NCI-H345 treated with DMSO at 0.1 percent for 48 hours (cell line): ENCODE results near the gene FAM83C.
"Not testable (repeated sequence)": the region's sequence is repeated elsewhere in the genome, so short reads cannot be mapped to it uniquely, and the experiment has no call there.

ENCODE experiments used
- DNase-seq: peaks from one replicate; lab custom pipeline; 2025; ENCODE audit not compliant: unreplicated experiment; lab: John Stamatoyannopoulos, UW

The FAM83C gene

DNA sequence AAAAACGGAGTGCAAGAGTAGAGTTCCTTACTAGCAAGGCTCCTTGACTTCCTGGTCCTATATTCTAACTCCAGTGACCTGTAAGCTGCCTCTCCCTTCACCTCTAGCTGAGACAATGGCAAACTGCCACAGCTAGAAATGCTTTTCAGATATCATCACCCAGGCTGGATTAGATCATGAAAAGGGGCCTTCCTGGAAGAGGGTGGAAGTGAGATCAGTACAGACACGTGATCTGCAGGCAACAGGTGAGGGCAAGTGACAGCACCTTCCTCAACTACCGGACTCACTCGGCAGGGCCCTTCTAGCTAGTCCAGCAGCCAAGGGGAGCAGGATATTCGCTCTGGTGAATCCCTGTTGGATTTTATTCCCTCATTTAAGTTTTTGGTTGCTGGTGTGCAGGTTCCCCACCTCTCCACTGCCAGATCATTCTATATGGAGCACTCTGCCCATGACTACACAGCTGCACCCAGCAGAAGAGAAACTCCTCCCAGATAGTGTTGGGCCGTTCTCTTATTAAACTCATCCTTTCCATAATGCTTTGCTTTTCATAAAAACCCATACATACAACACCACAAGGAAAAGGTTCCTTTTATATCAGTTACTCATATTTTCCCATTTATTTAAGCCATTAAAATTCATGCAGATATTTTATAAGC is 26.4 kb upstream of the FAM83C start:
- no peak for DNase-seq

DNA sequence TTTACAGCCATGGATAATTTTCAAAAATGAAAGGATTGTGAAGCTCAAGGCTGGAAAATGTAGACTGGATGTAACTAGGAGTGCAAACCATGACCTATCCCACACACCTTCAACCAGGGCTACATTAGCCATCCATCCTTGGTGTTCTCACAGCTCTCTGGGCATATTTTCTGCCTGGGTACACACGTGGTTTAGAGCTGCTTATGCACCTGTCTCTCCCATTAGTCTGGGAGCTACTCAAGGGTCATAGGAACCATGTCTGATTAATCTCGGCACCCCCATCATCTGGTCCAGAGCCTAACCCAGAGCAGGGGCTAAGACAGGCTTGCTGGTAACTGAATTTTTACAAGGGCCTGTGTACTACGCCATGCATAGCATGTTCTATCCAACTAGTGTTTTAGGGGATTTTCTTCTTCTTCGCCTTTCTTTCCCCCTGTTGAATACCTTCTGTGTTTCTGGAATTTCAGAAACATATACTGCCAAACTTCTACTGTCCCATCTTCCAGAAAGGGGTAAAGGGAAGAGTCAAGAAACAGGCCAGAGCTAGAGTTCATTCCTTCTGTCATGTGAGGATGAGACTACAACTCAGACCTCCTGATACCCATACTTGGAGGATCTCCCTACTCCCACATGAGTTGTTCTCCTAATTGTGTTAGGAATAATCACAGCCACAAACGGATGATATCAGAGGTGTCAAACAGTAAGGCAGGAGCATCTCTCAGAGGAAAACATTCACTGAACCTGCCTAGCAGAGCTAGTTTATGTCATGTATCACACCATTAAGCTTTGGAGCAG is 25.4 kb upstream of the FAM83C start:
- DNase-seq, result no peak

DNA sequence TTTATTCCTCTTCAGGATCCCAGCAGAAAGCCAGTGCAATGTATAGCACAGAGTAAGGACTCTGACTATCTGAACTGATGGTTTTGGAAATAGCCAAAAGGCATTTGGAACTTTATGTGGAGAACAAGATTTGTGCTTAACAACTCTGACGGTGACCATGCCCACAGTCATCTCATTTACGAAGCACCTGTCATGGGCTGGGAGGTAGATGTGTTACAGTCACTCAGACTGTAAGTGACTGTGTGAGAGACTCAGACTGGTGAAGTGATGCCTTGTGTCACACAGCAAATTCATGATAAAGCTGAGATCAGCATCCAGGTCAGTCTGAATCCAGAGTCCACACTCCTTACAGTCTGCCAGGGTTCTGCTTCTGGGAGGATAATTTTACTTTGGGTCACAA is 23.9 kb upstream of the FAM83C start:
- DNase-seq, result no peak

DNA sequence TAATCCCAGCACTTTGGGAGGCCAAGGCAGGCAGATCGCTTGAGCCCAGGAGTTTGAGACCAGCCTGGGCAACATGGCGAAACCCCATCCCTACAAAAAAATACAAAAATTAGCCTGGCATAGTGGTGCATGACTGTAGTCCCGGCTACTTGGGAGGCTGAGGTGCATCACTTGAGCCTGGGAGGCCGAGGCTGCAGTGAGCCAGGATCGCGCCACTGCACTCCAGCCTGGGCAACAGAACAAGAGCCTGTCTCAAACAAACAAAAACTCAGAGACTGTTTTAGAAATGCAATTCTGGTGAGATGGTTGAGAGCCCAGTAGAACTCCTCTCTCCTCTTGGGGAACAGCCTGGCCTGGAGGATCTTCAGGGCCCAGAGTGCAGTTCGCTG is 23.4 kb upstream of the FAM83C start:
- DNase-seq, result not testable (repeated sequence)

DNA sequence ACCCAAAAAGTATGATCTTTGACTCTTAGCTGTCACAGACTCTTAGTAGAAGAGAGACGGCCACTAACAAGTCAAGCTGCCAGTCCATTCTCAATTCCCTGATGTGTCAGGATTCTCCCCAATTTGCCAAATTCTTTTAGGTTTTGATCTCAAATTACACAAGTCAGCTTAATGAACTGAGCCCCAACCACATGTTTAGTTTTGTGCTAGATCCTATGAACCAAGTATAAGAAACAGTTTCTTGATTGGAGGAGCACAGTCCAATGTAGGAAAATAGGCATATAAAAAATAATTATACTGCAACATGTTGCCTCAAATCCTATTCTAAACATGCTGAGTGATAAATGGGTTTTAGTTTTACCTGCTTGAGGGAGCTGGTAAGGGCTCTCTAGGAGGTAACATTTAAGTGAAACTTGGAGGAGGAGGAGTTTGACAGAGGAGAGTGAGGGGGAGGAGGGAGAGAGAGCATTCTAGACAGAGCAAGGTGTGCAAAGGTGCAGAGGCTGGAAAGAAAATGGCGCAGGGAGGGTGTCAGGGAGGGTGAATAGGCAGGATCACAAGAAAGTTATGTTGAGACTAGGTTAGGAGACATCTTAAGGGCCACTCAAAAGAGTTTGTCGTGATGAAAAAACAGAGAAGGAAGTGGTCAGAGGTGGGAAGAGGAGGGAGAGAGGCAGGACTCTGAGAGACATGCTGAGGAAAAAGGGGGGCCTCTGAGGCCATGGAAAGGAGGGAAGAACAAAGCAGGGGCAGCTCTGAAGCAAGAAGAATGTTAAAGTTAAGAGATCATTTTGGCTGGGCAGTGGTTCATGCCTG is 22.8 kb upstream of the FAM83C start:
- DNase-seq, result no peak

DNA sequence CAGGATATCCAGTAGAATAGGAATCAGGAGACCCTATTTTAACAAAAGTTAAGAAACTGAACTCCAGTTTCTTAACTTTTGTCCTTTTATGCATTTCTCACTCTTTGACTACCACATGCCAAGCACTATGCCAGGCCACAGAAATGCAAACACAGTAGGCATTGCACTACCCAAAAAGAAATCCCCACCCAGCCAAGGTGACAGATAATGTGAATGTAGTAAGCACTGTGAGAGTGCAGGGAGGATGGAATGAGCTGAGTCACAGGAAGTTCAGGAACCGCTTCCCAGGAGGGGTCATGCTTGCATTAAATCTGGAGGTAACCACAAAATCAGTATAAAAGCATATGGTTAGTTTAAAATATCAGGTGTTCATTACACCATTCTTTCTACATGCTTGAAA is 20.1 kb upstream of the FAM83C start:
- no peak for DNase-seq

DNA sequence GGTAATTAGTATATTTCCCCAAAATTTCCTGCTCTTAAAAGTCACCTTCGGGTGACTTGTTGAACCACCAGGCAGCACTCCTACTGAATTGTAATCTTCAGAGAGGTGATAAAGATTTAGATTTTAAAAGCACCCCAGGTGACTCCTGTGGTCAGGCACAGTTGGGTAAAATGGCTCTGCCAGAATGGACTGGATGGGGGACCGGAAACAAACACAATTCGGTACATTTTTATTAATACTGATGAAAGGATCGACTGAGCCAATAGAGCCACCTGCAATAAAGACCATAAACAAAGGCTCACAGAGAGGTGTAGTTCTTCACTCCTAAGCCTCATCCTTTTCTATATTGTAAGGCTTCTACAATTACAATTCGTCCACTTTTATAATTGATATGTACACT is 19.6 kb upstream of the FAM83C start:
- DNase-seq, result no peak

DNA sequence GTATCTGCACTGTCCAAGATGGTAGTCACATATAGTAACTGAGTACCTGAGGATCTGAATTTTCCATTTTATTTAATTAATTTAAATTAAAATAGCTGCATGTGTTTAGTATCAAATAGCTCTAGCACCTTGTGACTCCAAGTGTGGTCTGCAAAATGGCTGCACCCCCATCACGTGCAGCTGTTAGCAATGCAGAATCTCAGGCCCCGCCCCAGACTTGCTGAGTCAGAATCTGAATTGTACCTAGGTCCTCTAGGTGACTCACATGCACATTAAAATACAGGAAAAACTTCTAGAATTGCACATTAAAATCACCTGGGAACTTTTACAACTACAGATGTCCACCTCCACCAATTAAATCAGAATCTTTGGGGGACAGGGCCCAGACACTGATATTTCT is 19.2 kb upstream of the FAM83C start:
- DNase-seq, result no peak

DNA sequence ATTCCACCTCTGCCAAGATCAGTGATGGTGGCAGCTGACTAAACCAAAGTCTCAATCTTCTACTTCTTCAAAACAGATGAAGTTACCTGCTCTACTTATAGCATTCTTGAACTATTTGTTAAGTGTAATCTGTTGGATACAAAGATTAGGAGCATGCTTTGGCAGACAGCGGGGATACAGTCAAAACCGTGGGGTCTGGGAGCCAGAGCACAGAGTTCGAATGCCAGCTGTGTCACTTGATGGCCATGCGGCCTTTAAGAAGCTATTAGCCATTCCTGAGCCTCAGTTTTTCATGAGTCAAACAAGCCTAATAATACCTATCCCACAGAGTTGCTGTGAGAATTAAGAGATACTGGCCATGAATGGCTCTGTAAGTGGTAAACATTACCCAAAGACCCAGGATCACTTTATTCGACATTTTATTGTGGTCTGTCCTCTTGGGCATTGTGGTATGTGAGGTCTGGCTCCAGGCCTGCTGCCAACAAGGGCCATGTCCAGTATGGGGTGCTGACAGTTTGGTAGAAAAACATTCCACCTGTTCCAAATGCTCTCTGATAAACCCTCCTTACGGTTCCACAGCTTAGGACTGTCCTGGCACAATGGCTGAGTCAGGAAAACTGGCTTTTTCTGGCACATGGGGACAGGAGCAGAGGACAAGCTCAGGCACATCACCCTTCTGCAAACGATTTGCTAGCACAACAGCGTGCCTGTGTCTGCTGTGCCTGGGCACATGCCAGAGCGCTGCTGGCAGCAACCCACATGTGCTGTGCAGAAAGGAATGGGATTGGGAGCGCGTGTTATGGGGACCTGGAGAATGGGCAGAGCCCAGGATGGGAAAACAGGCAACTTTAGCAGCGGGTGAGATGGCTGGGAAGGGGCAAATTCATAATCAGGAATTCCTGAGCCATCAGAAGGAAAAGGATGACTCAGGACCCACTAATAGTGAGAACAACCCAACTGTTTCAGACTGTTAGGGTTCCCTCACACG is 15.7 kb upstream of the FAM83C start:
- no peak for DNase-seq

DNA sequence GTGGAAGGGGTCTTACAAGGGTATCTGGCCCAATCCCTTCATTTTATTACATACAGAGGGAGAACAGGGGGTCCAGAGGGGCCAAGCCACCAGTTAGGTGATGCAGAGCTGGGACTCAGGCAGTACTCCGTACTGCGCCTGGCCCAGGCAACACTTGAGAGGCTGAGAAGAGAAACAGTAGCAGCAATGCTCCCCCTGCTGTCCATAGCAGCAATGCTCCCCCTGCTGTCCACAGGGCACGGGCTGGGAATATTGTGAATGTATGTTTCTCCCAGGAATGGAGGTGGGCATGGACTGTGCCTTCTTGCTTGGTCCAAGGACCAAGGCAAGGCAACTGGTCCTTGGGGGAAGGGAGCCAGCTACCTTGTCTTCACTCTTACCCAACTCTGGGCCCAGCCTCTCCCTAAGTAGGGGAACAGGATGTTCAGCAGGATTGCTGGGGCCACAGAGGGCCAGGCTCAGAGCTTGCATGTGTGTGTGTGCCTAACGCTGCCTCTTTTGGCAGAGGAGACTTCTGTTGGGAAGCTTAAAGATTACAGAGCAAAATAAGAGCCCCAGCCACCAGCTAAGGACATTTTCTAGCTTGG is 14.8 kb upstream of the FAM83C start:
- DNase-seq, result no peak

DNA sequence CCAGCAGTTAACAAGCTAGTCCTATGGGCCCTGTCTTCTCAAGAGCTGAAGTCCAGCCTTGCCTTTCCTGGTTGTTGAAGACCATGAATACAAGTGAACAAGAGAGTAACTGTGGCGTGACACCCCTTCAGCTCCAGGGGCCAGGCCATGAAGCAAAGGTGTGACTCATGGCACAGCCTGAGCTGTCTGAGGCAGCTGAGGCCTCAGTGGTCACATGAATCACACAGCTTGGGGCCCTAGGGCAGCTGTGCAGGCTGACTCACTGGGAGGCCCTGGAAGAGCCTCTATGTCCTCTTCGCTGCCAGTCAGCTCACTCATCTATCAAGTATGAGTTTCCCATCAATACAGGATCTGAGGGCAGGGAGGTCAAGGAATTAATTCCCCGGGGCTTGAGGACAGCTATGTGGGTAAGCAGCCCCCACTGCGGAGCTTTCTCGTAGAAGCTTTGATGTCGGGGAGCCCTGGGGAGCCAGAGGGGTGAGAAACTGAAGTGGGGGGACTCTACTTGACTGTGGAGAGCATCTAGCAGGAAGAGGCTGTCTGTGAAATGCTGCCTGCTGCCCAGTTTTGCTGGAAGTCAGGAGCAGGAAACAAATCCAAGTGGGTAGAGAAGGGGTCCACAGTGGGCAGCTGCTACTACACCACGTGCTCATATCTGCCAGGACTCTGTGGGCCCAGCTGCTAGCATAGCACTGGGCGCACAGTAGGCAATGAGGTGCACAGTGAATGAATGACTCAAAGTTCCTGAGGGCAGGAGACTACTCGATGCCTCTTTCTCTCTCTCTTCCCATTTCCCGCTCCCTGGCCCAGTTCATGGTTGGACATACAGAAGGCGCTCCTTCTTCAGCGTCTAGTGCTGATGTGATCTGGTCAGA is 13.7 kb upstream of the FAM83C start:
- no peak for DNase-seq

DNA sequence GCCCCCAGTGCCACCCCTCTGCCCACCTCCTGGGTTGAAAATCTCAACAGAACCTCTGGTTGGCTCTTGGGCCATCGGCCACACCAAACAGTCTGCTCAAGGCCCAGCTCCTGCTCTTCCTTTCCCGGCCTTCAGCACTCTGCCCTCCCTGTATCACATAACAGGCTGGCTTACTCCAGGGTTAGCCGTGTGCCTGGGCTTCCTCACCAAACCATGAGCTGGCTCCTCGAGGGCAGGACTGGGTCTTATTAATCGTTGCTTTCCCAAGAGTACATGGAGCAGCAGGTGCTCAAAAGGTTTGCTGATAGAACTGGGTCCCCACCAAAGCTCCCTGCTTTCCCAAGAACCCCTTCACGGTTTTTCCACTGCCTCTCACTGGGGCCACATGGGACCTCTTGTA is 12.7 kb upstream of the FAM83C start:
- DNase-seq, result no peak

DNA sequence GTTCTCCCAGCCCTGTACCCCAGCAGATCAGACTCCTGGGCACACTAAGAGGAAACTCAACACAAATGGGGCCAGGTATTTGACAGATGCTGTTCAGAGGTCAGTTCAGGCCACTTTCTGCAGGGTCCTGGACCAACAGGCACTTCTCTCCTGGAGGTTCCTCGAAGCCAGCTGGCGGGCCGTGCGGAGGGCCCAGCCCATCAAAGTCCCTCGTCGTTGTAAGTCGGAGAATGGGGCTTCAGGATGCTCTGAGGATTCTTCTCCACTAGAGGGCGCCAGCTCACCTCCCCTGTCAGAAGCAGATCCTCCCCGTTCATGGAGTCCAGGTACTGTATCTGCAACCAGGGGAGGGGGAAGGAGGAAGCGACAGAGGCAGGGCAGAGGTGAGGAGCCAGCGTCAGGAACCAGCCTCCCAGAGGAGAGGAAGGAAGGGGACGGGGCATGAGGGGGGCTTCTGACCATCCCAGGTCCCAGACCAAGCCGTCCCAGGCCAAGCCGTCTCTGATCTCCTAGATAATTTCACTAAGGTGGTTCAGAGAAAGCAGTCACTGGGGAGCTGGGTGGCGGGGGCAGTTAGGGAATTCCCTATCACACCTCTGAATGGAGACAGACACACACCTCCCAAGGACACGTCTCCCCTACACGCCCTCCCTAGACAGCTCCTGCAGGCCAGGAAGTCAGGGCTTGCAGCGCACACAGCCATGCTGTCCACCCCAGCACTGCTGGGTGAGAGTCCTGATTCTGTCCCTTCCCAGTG is 11.7 kb upstream of the FAM83C start:
- peak; percentile 90 for DNase-seq

DNA sequence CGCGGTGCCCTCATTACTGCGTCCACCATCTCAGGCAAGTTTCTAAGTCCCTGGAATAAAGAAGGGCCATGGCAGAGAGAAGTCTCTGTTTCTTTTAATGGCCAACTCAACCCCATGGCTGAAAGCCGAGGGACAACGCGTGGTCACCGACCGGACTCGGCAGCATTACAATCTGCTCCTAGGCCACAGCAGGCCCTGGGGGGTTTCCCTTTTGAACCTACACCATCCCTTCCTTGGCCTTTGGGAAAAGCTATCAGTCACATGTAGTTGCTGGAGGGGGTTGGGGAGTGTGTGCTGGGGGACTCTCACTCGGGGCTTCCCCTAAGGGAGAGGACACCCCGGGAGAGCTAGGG is 11.1 kb upstream of the FAM83C start:
- DNase-seq, result no peak

DNA sequence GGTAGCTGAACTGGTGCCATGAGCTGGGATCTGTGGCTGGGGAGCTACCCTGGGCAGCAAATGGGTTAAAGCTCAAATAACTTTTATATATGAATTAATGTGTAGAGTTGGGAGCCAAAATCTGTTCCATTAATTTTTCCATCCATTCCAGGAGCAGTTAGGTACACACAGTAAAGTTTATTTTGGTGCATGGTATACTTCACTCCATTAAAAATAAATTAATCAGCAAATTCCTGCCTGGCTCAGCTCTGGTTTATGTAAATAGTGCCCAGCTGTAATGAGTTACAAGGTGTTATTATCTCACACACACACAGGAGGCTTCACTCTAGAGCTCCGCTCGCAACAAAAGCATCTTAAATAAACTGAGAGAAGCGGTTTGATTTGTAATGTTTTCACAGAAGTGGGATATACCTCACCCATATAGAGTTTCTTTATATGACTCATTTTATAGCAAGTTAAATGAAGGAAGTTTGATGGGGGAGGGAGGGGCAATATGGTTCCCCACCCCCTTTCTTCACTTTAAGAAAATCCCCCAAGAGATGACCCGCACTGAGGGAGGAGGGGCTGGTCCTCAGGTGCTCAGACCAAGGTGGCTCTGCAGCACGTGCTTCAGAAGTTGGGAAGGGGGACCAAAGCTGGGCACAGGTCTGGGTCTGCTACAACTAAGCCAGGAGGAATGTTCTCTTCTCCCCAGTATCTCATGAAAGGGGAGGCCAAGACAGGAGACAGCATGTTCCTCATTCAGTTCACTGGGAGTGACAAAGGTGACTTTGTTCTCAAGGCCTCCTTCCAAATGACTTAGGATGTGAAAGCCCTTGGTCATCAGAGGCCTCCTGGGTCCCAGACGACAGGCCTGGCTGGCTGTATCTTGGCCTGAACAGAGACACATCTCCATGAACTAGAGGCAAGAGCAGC is 10.5 kb upstream of the FAM83C start:
- DNase-seq, result no peak

DNA sequence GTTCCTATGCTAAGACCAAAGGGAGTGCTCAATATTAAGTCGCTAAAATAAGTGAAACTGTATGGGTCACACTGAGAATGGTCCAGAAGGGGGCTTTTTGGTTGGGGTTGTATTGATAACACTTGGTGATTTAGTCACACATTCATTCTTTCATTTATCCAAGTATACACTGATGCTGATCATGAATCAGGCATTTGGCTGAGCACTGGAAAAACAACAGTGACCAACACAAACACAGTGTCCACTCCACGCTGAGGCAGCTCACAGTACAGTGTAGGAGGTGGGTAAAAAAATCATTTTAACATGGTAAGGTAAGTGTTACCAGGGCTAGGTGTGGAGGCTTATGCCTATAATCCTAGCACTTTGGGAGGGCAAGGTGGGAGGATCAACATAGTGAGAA is 9.2 kb upstream of the FAM83C start:
- DNase-seq, result no peak

DNA sequence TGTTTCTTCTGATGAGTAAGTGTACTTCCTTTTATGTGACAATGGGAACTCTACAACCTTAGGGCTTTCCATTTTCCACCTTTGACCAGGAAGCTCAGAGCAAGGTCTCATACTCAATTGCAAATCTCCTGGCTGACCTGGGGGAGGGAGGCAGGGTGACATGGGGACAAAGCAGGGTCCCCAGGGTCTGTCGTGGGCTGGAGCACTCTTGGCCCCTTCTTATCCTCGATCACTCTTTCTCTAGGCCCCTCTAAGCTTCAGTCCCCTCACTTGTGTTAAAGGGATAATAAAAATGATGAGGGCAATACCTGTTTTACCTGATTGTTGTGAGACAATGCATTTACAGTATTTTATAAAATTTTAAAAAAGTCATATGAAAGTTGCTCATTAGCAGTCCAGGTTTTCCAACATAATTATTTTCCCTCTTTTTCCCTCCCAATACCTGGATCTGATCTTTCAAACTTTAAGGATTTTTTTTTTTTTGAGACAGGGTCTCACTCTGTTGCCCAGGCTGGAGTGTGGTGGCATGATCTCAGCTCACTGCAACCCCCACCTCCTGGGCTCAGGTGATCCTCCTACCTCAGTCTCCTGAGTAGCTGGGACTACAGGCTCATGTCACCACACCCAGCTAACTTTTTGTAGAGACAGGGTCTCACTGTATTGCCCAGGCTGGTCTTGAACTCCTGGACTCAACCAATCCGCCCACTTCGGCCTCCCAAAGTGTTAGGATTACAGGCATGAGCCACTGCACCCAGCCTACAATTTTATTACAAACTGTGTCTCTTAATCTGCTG is 8.4 kb upstream of the FAM83C start:
- DNase-seq, result no peak
